Spleen (tissue), 11 donors: ENCODE results near the gene DOCK1. TPM values are rescaled to one million over a fixed set of nuclear protein-coding genes. Genes with fewer than 3 reads are reported as not detected.
"Not testable (repeated sequence)": the region's sequence is repeated elsewhere in the genome, so short reads cannot be mapped to it uniquely, and the experiment has no call there.

Source experiments
- DNase-seq: peaks from one replicate; pipeline ENCODE4 v3.0.0-alpha.2; 2020
- H3K27ac ChIP-seq, 8 donors: fragments of 200-600 bp; sonication (generic) in 7 of 8; 1 replicate in 4 of 8; 2 replicates in 4 of 8; pipeline versions ENCODE4 v1.5.0 to v1.8.0; 2016 to 2021; ENCODE audit warnings: inconsistent platforms in 4 of 8, mild to moderate bottlenecking in 4 of 8, moderate library complexity in 1 of 8
- H3K27me3 ChIP-seq, 7 donors: fragments of 200-600 bp; sonication (generic) in 6 of 7; replicated peaks in 1 of 7; 1 replicate in 4 of 7; 2 replicates in 3 of 7; pipeline versions ENCODE4 v1.5.0 to v1.8.0; 2016 to 2021; ENCODE audit warnings: inconsistent platforms in 3 of 7, mild to moderate bottlenecking in 1 of 7
- H3K36me3 ChIP-seq, 6 donors: fragments of 200-600 bp; sonication (generic) in 5 of 6; 1 replicate in 4 of 6; 2 replicates in 2 of 6; pipeline versions ENCODE4 v1.5.0 to v1.8.0; 2016 to 2021; ENCODE audit warnings: inconsistent platforms in 2 of 6
- H3K4me1 ChIP-seq, 6 donors: fragments of 200-600 bp; sonication (generic) in 5 of 6; 1 replicate in 3 of 6; 2 replicates in 3 of 6; pipeline versions ENCODE4 v1.5.0 to v1.8.0; 2016 to 2021; ENCODE audit warnings: inconsistent platforms in 3 of 6
- H3K4me3 ChIP-seq, 8 donors: fragments of 200-600 bp; sonication (generic) in 7 of 8; 1 replicate in 4 of 8; 2 replicates in 4 of 8; pipeline versions ENCODE4 v1.5.0 to v1.8.0; 2016 to 2021; ENCODE audit warnings: inconsistent platforms in 4 of 8, mild to moderate bottlenecking in 4 of 8, moderate library complexity in 2 of 8
- H3K9me3 ChIP-seq, 8 donors: fragments of 200-600 bp; sonication (generic) in 7 of 8; 1 replicate in 4 of 8; 2 replicates in 4 of 8; pipeline versions ENCODE4 v1.5.0 to v1.8.0; 2016 to 2021; ENCODE audit warnings: inconsistent platforms in 4 of 8
- CTCF ChIP-seq, 11 experiments: fragments of 200-600 bp in 7 of 11; fragments of 450-650 bp in 4 of 11; sonication (generic) in 4 of 11; IDR thresholded peaks in 8 of 11; conservative IDR thresholded peaks in 3 of 11; 1 replicate in 7 of 11; 2 replicates in 4 of 11; pipeline versions ENCODE4 v1.4.0 to v1.8.0; 2016 to 2021; ENCODE audit warnings: antibody characterized with exemption in 11 of 11, inconsistent platforms in 4 of 11, mild to moderate bottlenecking in 1 of 11
- POLR2A ChIP-seq, 3 donors: fragments of 450-650 bp; IDR thresholded peaks; one replicate each; pipeline ENCODE4 v1.5.1; 2017; ENCODE audit warnings: antibody characterized with exemption in 3 of 3, mild to moderate bottlenecking in 1 of 3
- POLR2AphosphoS5 ChIP-seq, 3 donors: sonication (generic); formaldehyde crosslinking; IDR thresholded peaks; one replicate each; pipeline ENCODE4 v1.5.1; 2017; ENCODE audit warnings: antibody characterized with exemption in 3 of 3
- WGBS, 5 donors: extraction: QIAGEN DNeasy Blood & Tissue Kit in 3 of 5; methylation state at CpG; one replicate each; pipeline versions ENCODE4 v1.1.5 to v1.1.7; 2013 to 2018; 5-methylcytosine and 5-hydroxymethylcytosine counted together
- intact Hi-C: fragments of 100-400 bp; cut with DNase I; formaldehyde crosslinking; loops from one replicate; pipeline ENCODE4 v1.15.0; 2023; ENCODE audit warnings: low total_unique reads
- polyA plus RNA-seq, 3 donors: library from polyadenylated mRNA; stranded (reverse); fragments of 200-250 nt; gene quantifications; one replicate each; pipeline ENCODE4 v1.2.1, GENCODE V29; 2013
- total RNA-seq, 7 donors: library from RNA; depleted of rRNA in 3 of 7; stranded (reverse); fragments of >200 nt in 3 of 7; fragmentation: NEBNext Ultra II Directional in 4 of 7; extraction: Animal tissue kit (Norgen Biotek cat#: 25700) in 4 of 7; gene quantifications; one replicate each; pipeline versions ENCODE4 v1.1.0 to v1.2.1, GENCODE V29; 2016 to 2021
- donor health status: healthy with polysubstance abuse.
- donor health status: DM: no; HTN: no; CAD: no; lungs with moderate emphysema.
- donor health status: DM: no; HTN: no; CAD: no.
- donor health status: Bipolar disorder and iron deficiency.
- donor health status: healthy.
- donor health status: DM: no; HTN: no; CAD: no.
- donor health status: DM: yes; HTN: yes; CAD: no.

DOCK1 gene
- total and polyA plus RNA-seq, 10 donors, result 2.2 to 40.5 (median 25.1) TPM

DNA sequence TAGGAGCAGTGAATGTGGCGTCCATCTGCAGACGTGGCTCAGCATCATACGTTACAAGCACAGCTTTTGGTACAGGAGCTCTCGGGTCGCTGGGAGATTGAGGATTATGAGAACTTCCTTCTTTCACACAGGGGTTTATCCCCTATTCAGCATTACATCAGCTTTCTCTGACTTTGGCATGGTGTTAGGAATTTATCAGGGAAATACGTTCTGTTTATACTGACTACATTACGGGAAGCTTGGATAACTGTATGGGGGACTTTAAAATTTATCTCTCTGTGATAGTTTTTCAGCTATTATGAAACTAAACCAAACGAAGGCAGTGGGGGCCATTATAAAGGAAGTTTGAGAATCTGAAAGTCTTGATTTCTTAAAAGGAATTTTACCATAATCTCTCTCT is 401.3 kb downstream of the DOCK1 start:
- H3K4me3 ChIP-seq, result no peak overlapping the region
- H3K27me3 ChIP-seq, result no peaks in the 10 kb centered on the region
- no peak overlapping the region for H3K27ac ChIP-seq
- intact Hi-C loops, result no loop called here
- no peak for DNase-seq
- no peaks in the 10 kb centered on the region for H3K9me3 ChIP-seq
- TF ChIP-seq POLR2AphosphoS5 (IDR thresholded peaks at IDR 0.05) (no peak), POLR2A (IDR thresholded peaks at IDR 0.05) (no peak), CTCF (IDR thresholded peaks at IDR 0.05 in 8 of 11, conservative IDR thresholded peaks at IDR 0.05 in 3 of 11) (no peak)
- H3K4me1 ChIP-seq, result no peaks in the 10 kb centered on the region
- H3K36me3 ChIP-seq, result no peaks in the 10 kb centered on the region
- 80 to 95% (median 89%) methylated on average over 8 of the region's 8 CpGs for WGBS, 5 donors

DNA sequence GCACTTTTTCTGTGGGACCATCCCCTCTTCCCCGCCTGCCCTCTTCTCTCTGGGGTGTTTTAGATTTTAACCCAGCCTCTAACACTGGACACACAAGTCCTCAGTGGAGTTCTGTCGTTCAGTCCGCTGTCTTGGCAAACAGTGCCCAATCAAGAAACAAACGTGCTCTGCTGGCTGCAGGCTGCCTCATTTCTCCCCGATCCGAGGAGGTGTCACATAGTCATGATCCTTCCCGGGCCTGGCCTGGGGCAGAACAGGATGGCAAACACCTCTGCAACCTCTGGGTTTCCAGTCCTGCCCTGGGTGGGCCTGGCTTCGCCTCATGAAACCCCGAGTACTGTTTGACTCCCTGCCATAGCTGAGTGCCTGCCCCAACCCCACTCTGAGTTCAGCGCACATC is 402.1 kb downstream of the DOCK1 start:
- H3K9me3 ChIP-seq, result no peaks in the 10 kb centered on the region
- intact Hi-C loops, result no loop called here
- no peak overlapping the region for H3K4me3 ChIP-seq
- no peaks in the 10 kb centered on the region for H3K4me1 ChIP-seq
- TF ChIP-seq POLR2AphosphoS5 (IDR thresholded peaks at IDR 0.05), result no peak
- TF ChIP-seq CTCF (IDR thresholded peaks at IDR 0.05 in 8 of 11, conservative IDR thresholded peaks at IDR 0.05 in 3 of 11), result no peak
- TF ChIP-seq POLR2A (IDR thresholded peaks at IDR 0.05), result no peak
- DNase-seq, result no peak
- no peaks in the 10 kb centered on the region for H3K36me3 ChIP-seq
- no peak overlapping the region for H3K27ac ChIP-seq
- no peaks in the 10 kb centered on the region for H3K27me3 ChIP-seq
- 92 to 96% (median 96%) methylated on average over 10 of the region's 10 CpGs for WGBS, 5 donors

- TF ChIP-seq CTCF (IDR thresholded peaks at IDR 0.05 in 8 of 11, conservative IDR thresholded peaks at IDR 0.05 in 3 of 11) (no peak), POLR2AphosphoS5 (IDR thresholded peaks at IDR 0.05) (no peak), POLR2A (IDR thresholded peaks at IDR 0.05) (no peak)
- H3K27me3 ChIP-seq, result no peaks in the 10 kb centered on the region
- H3K9me3 ChIP-seq, result no peaks in the 10 kb centered on the region
- 84 to 95% (median 92%) methylated on average over 4 to 5 of the region's 5 CpGs for WGBS, 5 donors
- no peak for DNase-seq
- H3K27ac ChIP-seq, result no peak overlapping the region
- no peaks in the 10 kb centered on the region for H3K4me1 ChIP-seq
- H3K4me3 ChIP-seq, result no peak overlapping the region
- intact Hi-C loops, result no loop called here
- no peaks in the 10 kb centered on the region for H3K36me3 ChIP-seq
Observed at GRCh38 chr10:127308031-127308430, 402.8 kb downstream of the DOCK1 start.

DNA sequence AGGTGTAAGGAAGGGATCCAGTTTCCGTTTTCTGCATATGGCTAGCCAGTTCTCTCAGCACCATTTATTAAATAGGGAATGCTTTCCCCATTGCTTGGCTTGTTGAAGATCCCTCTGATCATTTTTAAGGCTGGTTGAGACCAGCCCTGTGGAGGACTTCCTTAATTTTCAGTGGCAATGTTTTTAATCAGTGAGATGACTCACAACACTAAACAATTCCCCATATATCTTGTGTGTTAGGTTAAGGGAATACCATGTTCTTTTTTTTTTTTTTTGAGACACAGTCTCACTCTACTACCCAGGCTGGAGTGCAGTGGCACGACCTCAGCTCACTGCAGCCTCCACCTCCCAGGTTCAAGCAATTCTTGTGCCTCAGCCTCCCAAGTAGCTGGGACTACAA is 404.4 kb downstream of the DOCK1 start:
- H3K36me3 ChIP-seq, H3K4me3 ChIP-seq, H3K27ac ChIP-seq, H3K4me1 ChIP-seq, DNase-seq, H3K9me3 ChIP-seq, intact Hi-C loops, H3K27me3 ChIP-seq: not testable (repeated sequence)
- 83 to 92% (median 90%) methylated on average over 2 of the region's 2 CpGs for WGBS, 5 donors

DNA sequence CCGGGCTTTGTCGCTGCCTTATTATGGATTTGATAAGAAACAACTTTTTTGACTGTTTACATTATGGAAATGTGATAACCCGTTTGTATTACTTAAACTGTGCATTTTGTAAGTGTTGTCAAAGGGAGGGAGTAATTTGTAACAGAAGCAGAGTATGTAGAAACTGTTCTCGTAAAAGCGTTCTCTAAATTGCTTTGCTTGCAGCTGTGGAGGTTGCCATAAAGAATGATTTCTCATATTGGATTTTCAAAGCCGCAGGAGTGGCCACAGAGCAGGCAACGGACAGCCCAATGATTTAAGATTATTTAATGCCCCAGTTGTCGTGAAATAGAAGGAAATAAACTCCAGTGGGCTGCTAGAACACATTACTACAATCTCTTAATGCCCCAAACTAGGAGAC is 405.2 kb downstream of the DOCK1 start:
- H3K27ac ChIP-seq, result no peak overlapping the region
- intact Hi-C loops, result no loop called here
- no peak overlapping the region for H3K4me3 ChIP-seq
- no peaks in the 10 kb centered on the region for H3K9me3 ChIP-seq
- TF ChIP-seq POLR2AphosphoS5 (IDR thresholded peaks at IDR 0.05) (no peak), POLR2A (IDR thresholded peaks at IDR 0.05) (no peak), CTCF (IDR thresholded peaks at IDR 0.05 in 8 of 11, conservative IDR thresholded peaks at IDR 0.05 in 3 of 11) (no peak)
- H3K36me3 ChIP-seq, result no peaks in the 10 kb centered on the region
- no peaks in the 10 kb centered on the region for H3K27me3 ChIP-seq
- 72 to 89% (median 77%) methylated on average over 8 of the region's 8 CpGs for WGBS, 5 donors
- no peaks in the 10 kb centered on the region for H3K4me1 ChIP-seq
- DNase-seq, result no peak
